HEK293 (cell line): ENCODE measurements around the gene GABBR2.

ENCODE experiments used
- CTCF ChIA-PET: fragments of 350-600 bp; formaldehyde crosslinking; extraction: SDS; loops from one replicate; lab custom pipeline; 2021; ENCODE audit warnings: antibody characterized with exemption; lab: Yijun Ruan, JAX
- POLR2A ChIA-PET: fragments of 300-600 bp; formaldehyde crosslinking; extraction: SDS; loops from one replicate; lab custom pipeline; 2020; ENCODE audit warnings: antibody characterized with exemption, inconsistent platforms; lab: Yijun Ruan, JAX
- H3K27ac ChIP-seq: fragments of 200-500 bp; sonication (Bioruptor generic); 2 replicates; pipeline ENCODE4 v1.5.1; 2014; ENCODE audit warnings: low read depth, low read length, control low read depth, inconsistent platforms; ENCODE audit errors: extremely low read depth
- H3K36me3 ChIP-seq, 2 experiments: fragments of 200-500 bp in 1 of 2; sonication (Bioruptor generic) in 1 of 2; 1 replicate in 1 of 2; 2 replicates in 1 of 2; pipeline ENCODE4 v1.5.1; 2014 to 2017; ENCODE audit warnings: inconsistent platforms in 2 of 2, low read length in 2 of 2; ENCODE audit not compliant: control insufficient read depth in 2 of 2, insufficient read depth in 1 of 2
- H3K4me1 ChIP-seq: fragments of 200-500 bp; sonication (Bioruptor generic); 2 replicates; pipeline ENCODE4 v1.5.1; 2014; ENCODE audit warnings: mild to moderate bottlenecking, low read length, inconsistent platforms; ENCODE audit not compliant: control insufficient read depth, insufficient read depth
- H3K4me3 ChIP-seq: 2 replicates; pipeline ENCODE4 v1.5.1; 2011; ENCODE audit warnings: low read depth, mild to moderate bottlenecking, control low read depth, low read length, moderate library complexity
- H3K9me3 ChIP-seq: fragments of 200-500 bp; sonication (Bioruptor generic); 2 replicates; pipeline ENCODE4 v1.5.1; 2014; ENCODE audit warnings: low read depth, low read length, inconsistent platforms; ENCODE audit not compliant: control insufficient read depth, insufficient read depth
- AEBP2 ChIP-seq: fragments of 450-650 bp; formaldehyde crosslinking; IDR thresholded peaks from 2 replicates; pipeline ENCODE4 v1.5.1; 2016; ENCODE audit warnings: missing biosample characterization, missing genetic modification characterization, borderline replicate concordance
- BCL11A ChIP-seq: fragments of 450-650 bp; formaldehyde crosslinking; IDR thresholded peaks from 2 replicates; pipeline ENCODE4 v1.5.1; 2016; ENCODE audit warnings: low read depth, missing biosample characterization, missing genetic modification characterization
- GLI2 ChIP-seq: fragments of 450-650 bp; formaldehyde crosslinking; IDR thresholded peaks from 2 replicates; pipeline ENCODE4; 2017; ENCODE audit warnings: missing biosample characterization, missing genetic modification characterization, low read depth, borderline replicate concordance
- HOXC10 ChIP-seq: sonication (generic); formaldehyde crosslinking; IDR thresholded peaks from 2 replicates; pipeline ENCODE4 v1.8.1; 2023; ENCODE audit warnings: mild to moderate bottlenecking, missing genetic modification reagents
- IKZF3 ChIP-seq: fragments of 450-650 bp; IDR thresholded peaks from 2 replicates; pipeline ENCODE4 v1.5.0; 2018; ENCODE audit warnings: missing biosample characterization, mild to moderate bottlenecking, missing genetic modification characterization, moderate library complexity
- KLF8 ChIP-seq: fragments of 450-650 bp; formaldehyde crosslinking; IDR thresholded peaks from 2 replicates; pipeline ENCODE4 v1.5.1; 2016; ENCODE audit warnings: missing biosample characterization, missing genetic modification characterization
- SP2 ChIP-seq: fragments of 450-650 bp; formaldehyde crosslinking; IDR thresholded peaks from 2 replicates; pipeline ENCODE4 v1.5.1; 2016; ENCODE audit warnings: missing biosample characterization, missing genetic modification characterization
- ZBTB26 ChIP-seq: fragments of 450-650 bp; formaldehyde crosslinking; optimal IDR thresholded peaks from 2 replicates; pipeline ENCODE3; 2016; ENCODE audit warnings: missing biosample characterization, mild to moderate bottlenecking, missing genetic modification characterization
- ZBTB8A ChIP-seq: fragments of 450-650 bp; formaldehyde crosslinking; IDR thresholded peaks from 2 replicates; pipeline ENCODE4 v1.5.1; 2016; ENCODE audit warnings: missing biosample characterization, missing genetic modification characterization
- ZEB2 ChIP-seq: fragments of 450-650 bp; formaldehyde crosslinking; IDR thresholded peaks from 2 replicates; pipeline ENCODE4 v1.5.1; 2016; ENCODE audit warnings: missing biosample characterization, missing genetic modification characterization
- ZNF10 ChIP-seq: fragments of 450-650 bp; formaldehyde crosslinking; IDR thresholded peaks from 2 replicates; pipeline ENCODE4 v1.5.1; 2017; ENCODE audit warnings: missing biosample characterization, missing genetic modification characterization
- ZNF132 ChIP-seq: fragments of 450-650 bp; formaldehyde crosslinking; IDR thresholded peaks from 2 replicates; pipeline ENCODE4 v1.5.1; 2017; ENCODE audit warnings: missing biosample characterization, missing genetic modification characterization, borderline replicate concordance
- ZNF184 ChIP-seq: fragments of 450-650 bp; IDR thresholded peaks from 2 replicates; pipeline ENCODE4 v1.5.1; 2018; ENCODE audit warnings: missing biosample characterization, mild to moderate bottlenecking, missing genetic modification characterization
- ZNF2 ChIP-seq: fragments of 450-650 bp; formaldehyde crosslinking; IDR thresholded peaks from 2 replicates; pipeline ENCODE4 v1.5.1; 2016; ENCODE audit warnings: missing biosample characterization, missing genetic modification characterization
- ZNF211 ChIP-seq: fragments of 450-650 bp; formaldehyde crosslinking; IDR thresholded peaks from 2 replicates; pipeline ENCODE4 v1.5.1; 2016; ENCODE audit warnings: low read depth, missing biosample characterization, missing genetic modification characterization
- ZNF223 ChIP-seq: fragments of 450-650 bp; formaldehyde crosslinking; IDR thresholded peaks from 2 replicates; pipeline ENCODE4 v1.5.1; 2016; ENCODE audit warnings: missing biosample characterization, missing genetic modification characterization
- ZNF23 ChIP-seq: fragments of 450-650 bp; formaldehyde crosslinking; IDR thresholded peaks from 2 replicates; pipeline ENCODE4 v1.5.1; 2016; ENCODE audit warnings: missing biosample characterization, missing genetic modification characterization, borderline replicate concordance
- ZNF26 ChIP-seq: fragments of 450-650 bp; formaldehyde crosslinking; IDR thresholded peaks from 2 replicates; pipeline ENCODE4 v1.5.1; 2016; ENCODE audit warnings: missing biosample characterization, missing genetic modification characterization
- ZNF280C ChIP-seq: fragments of 450-650 bp; formaldehyde crosslinking; IDR thresholded peaks from 2 replicates; pipeline ENCODE4 v1.5.1; 2016; ENCODE audit warnings: missing biosample characterization, missing genetic modification characterization
- ZNF341 ChIP-seq: fragments of 450-650 bp; formaldehyde crosslinking; IDR thresholded peaks from 2 replicates; pipeline ENCODE4; 2016; ENCODE audit warnings: low read depth, missing biosample characterization, missing genetic modification characterization
- ZNF37A ChIP-seq: fragments of 450-650 bp; IDR thresholded peaks from 2 replicates; pipeline ENCODE4 v1.5.1; 2018; ENCODE audit warnings: missing biosample characterization, missing genetic modification characterization
- ZNF561 ChIP-seq: fragments of 450-650 bp; IDR thresholded peaks from 2 replicates; pipeline ENCODE4 v1.5.1; 2018; ENCODE audit warnings: missing biosample characterization, missing genetic modification characterization, borderline replicate concordance
- ZNF701 ChIP-seq: fragments of 450-650 bp; formaldehyde crosslinking; IDR thresholded peaks from 2 replicates; pipeline ENCODE4 v1.5.1; 2016; ENCODE audit warnings: missing biosample characterization, missing genetic modification characterization
- ZNF785 ChIP-seq: fragments of 450-650 bp; formaldehyde crosslinking; IDR thresholded peaks from 2 replicates; pipeline ENCODE4 v1.5.1; 2016; ENCODE audit warnings: missing biosample characterization, missing genetic modification characterization
- ZSCAN5A ChIP-seq: fragments of 450-650 bp; formaldehyde crosslinking; IDR thresholded peaks from 2 replicates; pipeline ENCODE4 v1.5.1; 2016; ENCODE audit warnings: missing biosample characterization, missing genetic modification characterization

The GABBR2 gene

GRCh38 chr9:98403715-98404114 lies 305.0 kb downstream of the GABBR2 start (continued):
- TF ChIP-seq IKZF3 (tag by site-specific recombination), result no peak
- no peak for TF ChIP-seq GLI2

- H3K27ac ChIP-seq, result no peak overlapping the region
- TF ChIP-seq ZNF23 (tag by site-specific recombination) (no peak), ZEB2 (tag by site-specific recombination) (no peak), ZNF701 (tag by site-specific recombination) (no peak), AEBP2 (tag by site-specific recombination) (no peak), ZNF37A (tag by site-specific recombination) (no peak), ZNF10 (no peak), BCL11A (tag by site-specific recombination) (no peak), ZBTB26 (tag by site-specific recombination) (no peak), ZBTB8A (no peak)
- no peaks in the 10 kb centered on the region for H3K9me3 ChIP-seq
- ChIA-PET POLR2A (no interaction called here), CTCF (no interaction called here)
- H3K4me1 ChIP-seq, result no peaks in the 10 kb centered on the region
- H3K36me3 ChIP-seq, result no peaks in the 10 kb centered on the region
- no peak overlapping the region for H3K4me3 ChIP-seq
Measured at GRCh38 chr9:98402019-98402840, 306.5 kb downstream of the GABBR2 start.

- Histone ChIP-seq H3K36me3 (no peaks in the 10 kb centered on the region), H3K27ac (no peak overlapping the region), H3K9me3 (no peaks in the 10 kb centered on the region), H3K4me1 (no peaks in the 10 kb centered on the region), H3K4me3 (no peak overlapping the region)
- POLR2A ChIA-PET, result no interaction called here
- CTCF ChIA-PET, result interaction anchor here (0.6 kb wide), 1 partner anchor 1745 kb away, joined by 3 read pairs; no protein-coding TSS in a partner anchor
- no peak for TF ChIP-seq ZNF785 (tag by site-specific recombination)
- TF ChIP-seq KLF8 (tag by site-specific recombination), result no peak
- no peak for TF ChIP-seq ZNF2 (tag by site-specific recombination)
- no peak for TF ChIP-seq ZNF184 (tag by site-specific recombination)
- TF ChIP-seq ZNF132, result no peak
- no peak for TF ChIP-seq ZNF223 (tag by site-specific recombination)
- TF ChIP-seq ZNF26 (tag by site-specific recombination), result no peak
- no peak for TF ChIP-seq ZNF211 (tag by site-specific recombination)
- no peak for TF ChIP-seq ZNF341
- no peak for TF ChIP-seq SP2
- TF ChIP-seq ZNF561 (tag by site-specific recombination), result no peak
- TF ChIP-seq HOXC10 (CRISPR knock-in tag), result no peak
- TF ChIP-seq ZNF280C, result no peak
- no peak for TF ChIP-seq ZSCAN5A (tag by site-specific recombination)
Measured at GRCh38 chr9:98401140-98402018, 307.4 kb downstream of the GABBR2 start.
